Testis (tissue), 2 donors: ENCODE data around the gene ARID1B.

Source experiments
- CTCF ChIP-seq, 3 experiments: fragments of 450-650 bp in 2 of 3; fragments of 200-600 bp in 1 of 3; sonication (generic) in 1 of 3; IDR thresholded peaks; one replicate each; pipeline ENCODE4 v1.5.1; 2016 to 2019; ENCODE audit warnings: antibody characterized with exemption in 3 of 3, mild to moderate bottlenecking in 2 of 3, moderate library complexity in 1 of 3
- POLR2A ChIP-seq: fragments of 450-650 bp; IDR thresholded peaks from one replicate; pipeline ENCODE4 v1.6.1; 2017; ENCODE audit warnings: antibody characterized with exemption, mild to moderate bottlenecking, moderate library complexity

GRCh38 chr6:156876302-156876701, 99.1 kb downstream of the ARID1B start:
- TF ChIP-seq CTCF (IDR thresholded peaks at IDR 0.05) (peak in 1 of 3 experiments; percentile 21), POLR2A (no peak)
